Measurements from ENCODE around the gene RAB3C. TPM values are rescaled to one million over a fixed set of nuclear protein-coding genes. Genes with fewer than 3 reads are reported as not detected.

RAB3C gene
- total RNA-seq, 1 donor from 2014 or later: not detected

GRCh38 chr5:58902305-58902704 lies 319.4 kb downstream of the RAB3C start:
- no peak for DNase-seq (ENCODE audit: low read depth)
- H3K4me3 ChIP-seq (ENCODE audit: low read depth, low read length): no peak overlapping the region
- no peak for TF ChIP-seq CTCF (conservative IDR thresholded peaks at IDR 0.05; ENCODE audit: low read depth, low read length)

- no peak for DNase-seq (ENCODE audit: low read depth)
- TF ChIP-seq CTCF (conservative IDR thresholded peaks at IDR 0.05; ENCODE audit: low read depth, low read length): peak; percentile 32
- no peak overlapping the region for H3K4me3 ChIP-seq (ENCODE audit: low read depth, low read length)
Measured at GRCh38 chr5:58902765-58903164, 319.9 kb downstream of the RAB3C start.

GRCh38 chr5:58904737-58905136 lies 321.9 kb downstream of the RAB3C start:
- TF ChIP-seq CTCF (conservative IDR thresholded peaks at IDR 0.05; ENCODE audit: low read depth, low read length): no peak
- H3K4me3 ChIP-seq (ENCODE audit: low read depth, low read length): no peak overlapping the region
- no peak for DNase-seq (ENCODE audit: low read depth)

GRCh38 chr5:58905944-58906343 lies 323.1 kb downstream of the RAB3C start:
- no peak for DNase-seq (ENCODE audit: low read depth)
- H3K4me3 ChIP-seq (ENCODE audit: low read depth, low read length): no peak overlapping the region
- TF ChIP-seq CTCF (conservative IDR thresholded peaks at IDR 0.05; ENCODE audit: low read depth, low read length): no peak

Other genes starting within 250 kb of the RAB3C start
- 437 and 613 TPM in 2 replicates for gene PLK2, start 123.0 kb upstream of the RAB3C start, total RNA-seq
- gene GAPT, start 91.6 kb upstream of the RAB3C start, total RNA-seq: not detected in 2 replicates